ENCODE results near the gene RBM43. TPM values are rescaled to one million over a fixed set of nuclear protein-coding genes. Genes with fewer than 3 reads are reported as not detected.
"Not testable (repeated sequence)": the region's sequence is repeated elsewhere in the genome, so short reads cannot be mapped to it uniquely, and the experiment has no call there.

The RBM43 gene
- total RNA-seq (14.7 TPM), polyA plus RNA-seq (8.1 TPM)

DNA sequence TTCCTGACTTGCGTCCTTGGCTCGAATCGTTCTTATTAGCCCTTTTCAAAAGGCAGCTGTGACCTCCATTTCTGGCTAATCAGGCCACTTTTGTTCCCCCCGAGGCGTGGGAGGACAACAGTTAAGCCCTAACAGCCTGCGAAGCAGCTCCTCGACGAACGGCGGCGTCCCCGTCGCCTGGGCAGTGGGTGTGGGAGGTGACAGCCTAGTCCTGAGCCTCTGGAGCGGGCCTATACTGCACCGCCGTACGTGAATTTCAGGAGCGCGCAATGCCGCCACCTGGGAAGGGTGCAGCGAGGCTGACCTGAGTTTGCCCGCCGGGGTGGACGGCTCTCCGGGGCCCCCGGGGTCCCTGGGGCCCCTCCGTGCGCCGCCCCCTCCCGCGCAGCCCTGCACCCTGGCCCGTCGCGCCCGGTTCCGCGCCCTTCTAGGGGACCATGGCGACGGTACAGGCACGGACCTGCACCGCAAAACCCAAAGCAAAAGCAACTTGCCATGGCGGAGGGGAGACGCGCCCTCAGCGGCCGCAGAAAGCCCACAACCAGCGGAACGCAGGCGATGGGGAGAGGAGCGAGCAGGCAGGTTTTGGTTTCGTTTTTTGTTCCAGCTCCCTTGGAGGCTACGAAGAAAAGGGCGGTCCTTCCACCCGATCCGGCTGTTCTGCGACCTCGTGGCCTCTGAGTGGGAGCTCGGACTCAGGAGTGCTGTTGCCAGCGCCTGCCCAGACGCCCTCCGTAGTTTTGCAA, at the start of gene RBM43:
TSS of gene RBM43 (minus strand) at position 633 of the 746 bp plus-strand sequence. CDS start at position 497, 136 bp downstream.
- Histone ChIP-seq H3K4me3 (ENCODE audit: low read depth, low read length) (peak within 1 kb of the TSS; percentile 78), H3K4me1 (ENCODE audit: insufficient read depth) (no peaks in the 10 kb centered on the region), H3K36me3 (ENCODE audit: insufficient read depth) (no peaks in the 10 kb centered on the region), H3K27ac (ENCODE audit: low read depth) (peak within 1 kb of the TSS; percentile 94)
- WGBS: under 1% methylated on average over 61 of the region's 61 CpGs
- DNase-seq (ENCODE audit: extremely low spot score): peak; percentile 78

DNA sequence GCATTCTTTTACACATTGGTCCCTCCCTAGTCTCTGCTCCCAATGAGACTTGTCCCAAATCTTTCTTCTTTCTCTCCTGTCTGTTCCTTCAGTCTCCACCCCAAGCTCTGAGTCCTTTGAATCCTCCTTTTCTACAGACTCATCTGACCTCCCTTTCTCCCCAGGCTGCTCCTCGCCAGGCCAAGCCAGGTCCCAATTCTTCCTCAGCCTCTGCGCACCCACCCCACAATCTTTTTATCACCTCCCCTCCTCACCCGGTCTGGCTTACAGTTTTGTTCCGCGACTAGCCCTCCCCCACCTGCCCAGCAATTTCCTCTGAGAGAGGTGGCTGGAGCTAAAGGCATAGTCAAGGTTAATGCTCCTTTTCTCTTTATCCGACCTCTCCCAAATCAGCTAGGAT, 48.6 kb upstream of the RBM43 start:
- not testable (repeated sequence) for H3K27ac ChIP-seq (ENCODE audit: low read depth); H3K4me3 ChIP-seq (ENCODE audit: low read depth, low read length); H3K4me1 ChIP-seq (ENCODE audit: insufficient read depth); DNase-seq (ENCODE audit: extremely low spot score); H3K36me3 ChIP-seq (ENCODE audit: insufficient read depth)
- WGBS: 95% methylated on average over 6 of the region's 6 CpGs

DNA sequence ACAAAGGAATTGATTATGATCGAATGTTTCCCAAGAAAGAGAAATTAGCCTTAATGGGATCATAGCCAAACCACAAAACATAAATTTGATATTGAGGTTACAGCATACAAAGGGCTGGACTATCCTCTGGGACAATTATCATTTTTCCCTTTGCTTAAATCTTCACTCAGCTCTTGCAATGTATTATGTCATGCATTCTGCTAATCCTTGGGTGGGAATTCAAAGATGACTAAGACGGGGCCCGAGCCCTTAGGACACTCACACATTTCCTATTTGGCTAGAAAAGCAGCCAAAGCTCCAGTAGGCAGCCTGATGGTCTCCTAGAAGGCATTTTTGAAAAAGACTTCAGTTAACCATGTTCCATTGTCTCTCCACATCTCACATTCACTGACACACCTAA, 45.0 kb upstream of the RBM43 start:
- 62% methylated on average over 3 of the region's 3 CpGs for WGBS
- Histone ChIP-seq H3K27ac (ENCODE audit: low read depth) (no peak overlapping the region), H3K4me1 (ENCODE audit: insufficient read depth) (no peaks in the 10 kb centered on the region), H3K4me3 (ENCODE audit: low read depth, low read length) (no peak overlapping the region), H3K36me3 (ENCODE audit: insufficient read depth) (no peaks in the 10 kb centered on the region)
- no peak for DNase-seq (ENCODE audit: extremely low spot score)

DNA sequence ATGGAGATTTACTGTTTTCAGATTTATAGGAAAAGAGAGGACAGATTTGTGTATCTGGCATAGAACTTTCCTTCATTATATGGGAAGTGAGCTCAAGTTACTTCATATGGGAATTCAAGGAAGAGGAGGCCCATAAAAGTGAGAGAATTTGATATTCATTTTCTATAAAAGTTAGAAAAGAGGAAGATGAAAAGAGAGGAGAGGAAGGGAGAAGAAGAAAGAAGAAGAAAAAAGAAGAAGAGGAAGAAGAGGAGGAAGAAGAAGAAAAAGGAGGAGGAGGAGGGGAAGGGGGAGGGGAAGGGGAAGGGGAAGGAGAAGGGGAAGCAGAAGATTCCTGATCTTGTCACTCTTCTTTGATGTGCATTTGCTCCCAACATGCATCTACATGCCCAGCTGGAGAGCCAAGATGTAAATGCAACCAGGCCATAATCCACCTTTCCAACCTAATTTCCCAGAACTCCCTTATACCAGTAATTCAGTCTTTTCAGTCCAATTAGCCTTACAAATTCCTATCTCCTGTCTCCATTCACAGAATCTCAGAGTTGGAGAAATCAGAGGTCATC, 43.5 kb upstream of the RBM43 start:
- no peaks in the 10 kb centered on the region for H3K36me3 ChIP-seq (ENCODE audit: insufficient read depth)
- no peak overlapping the region for H3K27ac ChIP-seq (ENCODE audit: low read depth)
- H3K4me1 ChIP-seq (ENCODE audit: insufficient read depth): no peaks in the 10 kb centered on the region
- H3K4me3 ChIP-seq (ENCODE audit: low read depth, low read length): no peak overlapping the region
- no peak for DNase-seq (ENCODE audit: extremely low spot score)

DNA sequence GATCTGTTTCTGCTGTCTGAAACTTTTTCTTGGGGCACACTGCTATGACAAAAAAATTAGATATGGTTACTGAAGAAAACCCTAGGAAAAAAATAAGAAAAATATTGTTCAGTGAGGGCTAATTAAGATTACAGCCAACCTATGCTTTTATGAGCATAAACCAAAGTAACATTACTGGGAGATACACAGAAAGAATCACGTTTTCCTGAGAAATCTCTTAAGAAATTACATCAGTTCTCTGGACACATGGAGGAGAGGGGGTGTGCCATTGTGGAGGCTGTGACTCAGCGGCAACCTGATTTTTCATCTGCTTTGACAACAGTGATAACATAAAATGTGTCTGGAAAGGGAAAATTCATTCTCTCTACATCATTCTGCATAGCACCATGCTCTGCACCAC, 41.2 kb upstream of the RBM43 start:
- 53% methylated on average over 2 of the region's 2 CpGs for WGBS
- no peak for DNase-seq (ENCODE audit: extremely low spot score)
- no peak overlapping the region for H3K4me3 ChIP-seq (ENCODE audit: low read depth, low read length)
- no peaks in the 10 kb centered on the region for H3K36me3 ChIP-seq (ENCODE audit: insufficient read depth)
- no peaks in the 10 kb centered on the region for H3K4me1 ChIP-seq (ENCODE audit: insufficient read depth)
- H3K27ac ChIP-seq (ENCODE audit: low read depth): no peak overlapping the region

DNA sequence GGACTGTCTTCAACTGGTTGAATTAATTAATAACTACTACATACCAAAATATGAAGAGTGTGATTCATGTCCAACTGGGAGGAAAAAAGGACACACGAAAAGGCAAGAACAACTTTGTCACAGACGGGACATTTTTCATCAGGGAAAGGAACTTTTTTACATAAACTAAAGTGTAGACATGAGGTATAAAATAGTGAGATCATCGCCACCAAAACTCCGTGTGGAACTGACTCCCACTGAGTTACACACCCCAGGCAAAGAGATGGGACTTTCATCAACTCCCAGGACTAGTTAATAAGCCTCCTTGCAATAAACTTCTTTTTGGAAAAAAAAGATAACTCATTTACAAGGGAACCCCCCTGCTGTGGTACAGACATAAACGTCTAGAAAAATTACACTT, 40.7 kb upstream of the RBM43 start:
- WGBS: 68% methylated on average over 5 of the region's 5 CpGs
- Histone ChIP-seq H3K36me3 (ENCODE audit: insufficient read depth) (no peaks in the 10 kb centered on the region), H3K4me1 (ENCODE audit: insufficient read depth) (no peaks in the 10 kb centered on the region), H3K4me3 (ENCODE audit: low read depth, low read length) (no peak overlapping the region), H3K27ac (ENCODE audit: low read depth) (no peak overlapping the region)
- DNase-seq (ENCODE audit: extremely low spot score): no peak

DNA sequence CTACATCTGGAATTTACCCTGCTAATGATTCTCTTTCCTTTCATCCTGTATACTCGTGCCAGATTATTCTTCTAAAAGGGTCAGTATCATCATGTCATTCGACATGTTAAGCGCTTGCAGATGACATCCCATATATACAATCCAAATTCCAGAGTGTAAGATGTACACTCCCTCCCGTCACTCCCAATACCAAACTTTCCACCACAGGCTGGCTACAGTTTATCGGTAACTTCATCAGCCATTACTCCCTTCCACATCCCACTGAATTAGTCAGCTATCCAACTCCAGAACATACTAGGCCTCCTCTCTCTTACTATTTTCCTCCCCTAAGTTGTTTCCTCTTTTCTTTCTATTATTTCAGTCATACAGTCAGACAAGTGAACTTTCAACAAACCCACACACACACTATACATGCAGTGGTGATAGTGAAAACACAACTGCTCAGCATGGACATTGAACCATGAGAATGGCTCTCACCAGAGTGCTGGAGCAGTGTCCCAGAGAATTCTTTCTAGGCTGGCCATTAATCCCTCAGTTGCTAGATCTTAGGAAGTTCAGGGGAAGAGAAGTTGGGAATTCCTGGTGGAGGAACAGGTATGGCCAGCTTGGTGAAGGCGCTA, 38.4 kb upstream of the RBM43 start:
- no peaks in the 10 kb centered on the region for H3K36me3 ChIP-seq (ENCODE audit: insufficient read depth)
- no peak for DNase-seq (ENCODE audit: extremely low spot score)
- H3K4me3 ChIP-seq (ENCODE audit: low read depth, low read length): no peak overlapping the region
- no peak overlapping the region for H3K27ac ChIP-seq (ENCODE audit: low read depth)
- H3K4me1 ChIP-seq (ENCODE audit: insufficient read depth): no peaks in the 10 kb centered on the region
- 79% methylated on average over 6 of the region's 6 CpGs for whole genome bisulfite sequencing

DNA sequence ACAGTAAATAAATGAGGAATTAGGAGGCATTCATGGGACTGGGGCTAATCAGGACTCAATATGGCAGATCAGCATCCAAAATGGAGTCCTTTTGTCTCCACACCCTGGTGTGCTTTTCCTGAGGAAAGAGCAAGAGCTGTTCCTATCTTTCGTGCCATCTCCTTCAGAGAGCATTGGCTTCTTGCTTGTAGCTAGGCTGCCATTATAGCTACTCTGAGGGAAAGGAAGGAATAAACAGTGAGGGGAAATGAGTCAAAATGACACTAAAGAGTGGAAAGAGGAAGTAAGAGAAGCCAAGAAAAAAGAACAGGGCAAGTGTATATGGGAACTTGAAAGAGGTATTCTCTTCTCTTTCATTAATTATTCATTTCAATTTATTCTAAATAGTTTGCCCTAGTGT, 36.2 kb upstream of the RBM43 start:
- H3K27ac ChIP-seq (ENCODE audit: low read depth): no peak overlapping the region
- H3K4me3 ChIP-seq (ENCODE audit: low read depth, low read length): no peak overlapping the region
- 76% methylated on average over 1 of the region's 1 CpG for WGBS
- H3K4me1 ChIP-seq (ENCODE audit: insufficient read depth): no peaks in the 10 kb centered on the region
- H3K36me3 ChIP-seq (ENCODE audit: insufficient read depth): no peaks in the 10 kb centered on the region
- no peak for DNase-seq (ENCODE audit: extremely low spot score)

DNA sequence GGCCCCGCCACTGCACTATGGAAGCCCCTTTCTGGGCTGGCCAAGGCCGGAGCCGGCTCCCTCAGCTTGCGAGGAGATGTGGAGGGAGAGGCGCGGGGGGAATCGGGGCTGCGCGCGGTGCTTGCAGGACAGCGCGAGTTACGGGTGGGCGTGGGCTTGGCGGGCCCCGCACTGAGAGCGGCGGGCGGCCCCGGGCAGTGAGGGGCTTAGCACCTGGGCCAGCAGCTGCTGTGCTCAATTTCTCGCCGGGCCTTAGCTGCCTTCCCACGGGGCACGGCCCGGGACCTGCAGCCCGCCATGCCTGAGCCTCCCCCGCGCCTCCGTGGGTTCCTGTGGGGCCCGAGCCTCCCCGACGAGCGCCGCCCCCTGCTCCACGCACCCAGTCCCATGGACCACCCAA, 34.3 kb upstream of the RBM43 start:
- not testable (repeated sequence) for H3K4me1 ChIP-seq (ENCODE audit: insufficient read depth); H3K36me3 ChIP-seq (ENCODE audit: insufficient read depth); H3K27ac ChIP-seq (ENCODE audit: low read depth); DNase-seq (ENCODE audit: extremely low spot score); H3K4me3 ChIP-seq (ENCODE audit: low read depth, low read length)
- WGBS: 95% methylated on average over 35 of the region's 35 CpGs

DNA sequence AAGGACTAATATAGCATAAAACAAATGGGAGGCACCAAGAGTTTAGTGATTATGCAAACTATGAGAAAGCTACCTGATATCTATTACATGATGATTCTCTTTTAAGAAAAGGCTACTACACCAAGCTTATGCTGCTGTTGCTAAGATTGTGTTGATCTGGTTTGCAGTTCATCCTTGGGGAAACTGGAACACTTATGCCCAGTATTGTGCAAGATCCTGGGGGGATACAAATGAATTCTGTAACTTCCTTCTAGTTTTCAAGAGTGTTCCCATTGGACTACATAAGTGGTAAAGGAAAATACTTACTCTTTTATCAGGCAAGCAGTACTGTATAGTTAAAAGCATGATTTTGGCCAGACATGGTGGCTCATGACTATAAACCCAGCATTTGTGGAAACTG, 30.9 kb upstream of the RBM43 start:
- H3K4me3 ChIP-seq (ENCODE audit: low read depth, low read length): no peak overlapping the region
- no peak overlapping the region for H3K27ac ChIP-seq (ENCODE audit: low read depth)

DNA sequence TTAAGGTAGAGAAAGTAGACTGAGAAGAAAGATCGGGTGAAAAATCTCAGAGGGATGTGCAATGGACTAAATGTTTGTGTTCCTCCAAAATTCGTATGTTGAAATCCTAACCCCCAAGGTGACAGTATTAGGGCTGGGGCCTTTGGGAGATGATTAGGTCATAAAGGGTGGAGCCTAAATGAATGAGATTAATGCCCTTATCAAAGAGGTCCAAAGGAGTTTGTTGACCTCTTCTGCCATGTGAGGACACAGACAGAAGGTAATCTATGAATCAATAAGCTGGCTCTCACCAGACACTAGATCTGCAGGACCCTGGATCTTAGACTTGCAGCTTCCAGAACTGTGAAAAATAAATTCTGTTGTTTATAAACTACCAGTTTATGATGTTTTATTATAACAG, 30.5 kb upstream of the RBM43 start:
- H3K4me3 ChIP-seq (ENCODE audit: low read depth, low read length): no peak overlapping the region
- no peak for DNase-seq (ENCODE audit: extremely low spot score)
- H3K36me3 ChIP-seq (ENCODE audit: insufficient read depth): no peaks in the 10 kb centered on the region
- 87% methylated on average over 2 of the region's 2 CpGs for WGBS
- no peak overlapping the region for H3K27ac ChIP-seq (ENCODE audit: low read depth)
- no peaks in the 10 kb centered on the region for H3K4me1 ChIP-seq (ENCODE audit: insufficient read depth)

More for the DNA sequence above, 30.9 kb upstream of the RBM43 start:
- H3K36me3 ChIP-seq (ENCODE audit: insufficient read depth): no peaks in the 10 kb centered on the region
- no peak for DNase-seq (ENCODE audit: extremely low spot score)
- H3K4me1 ChIP-seq (ENCODE audit: insufficient read depth): no peaks in the 10 kb centered on the region

DNA sequence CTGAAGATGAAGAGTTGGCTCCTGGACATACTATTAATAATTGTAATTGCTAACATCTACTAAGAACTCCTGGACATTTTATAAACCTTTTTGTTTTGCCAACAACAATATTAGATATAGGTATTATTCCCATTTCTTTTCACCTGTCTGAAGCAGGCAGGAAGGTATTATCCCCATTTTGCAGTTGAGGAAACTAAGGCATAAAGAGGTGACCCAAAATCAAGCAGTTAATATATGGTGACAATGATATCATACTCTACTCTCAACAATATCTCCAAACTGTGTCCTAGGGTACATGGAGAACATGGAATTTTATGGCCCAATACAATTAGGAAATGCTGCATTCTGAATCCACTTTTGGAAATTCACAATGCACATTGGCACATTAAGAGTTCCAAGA, 29.6 kb upstream of the RBM43 start:
- Histone ChIP-seq H3K4me1 (ENCODE audit: insufficient read depth) (no peaks in the 10 kb centered on the region), H3K36me3 (ENCODE audit: insufficient read depth) (no peaks in the 10 kb centered on the region), H3K27ac (ENCODE audit: low read depth) (no peak overlapping the region), H3K4me3 (ENCODE audit: low read depth, low read length) (no peak overlapping the region)
- DNase-seq (ENCODE audit: extremely low spot score): no peak

DNA sequence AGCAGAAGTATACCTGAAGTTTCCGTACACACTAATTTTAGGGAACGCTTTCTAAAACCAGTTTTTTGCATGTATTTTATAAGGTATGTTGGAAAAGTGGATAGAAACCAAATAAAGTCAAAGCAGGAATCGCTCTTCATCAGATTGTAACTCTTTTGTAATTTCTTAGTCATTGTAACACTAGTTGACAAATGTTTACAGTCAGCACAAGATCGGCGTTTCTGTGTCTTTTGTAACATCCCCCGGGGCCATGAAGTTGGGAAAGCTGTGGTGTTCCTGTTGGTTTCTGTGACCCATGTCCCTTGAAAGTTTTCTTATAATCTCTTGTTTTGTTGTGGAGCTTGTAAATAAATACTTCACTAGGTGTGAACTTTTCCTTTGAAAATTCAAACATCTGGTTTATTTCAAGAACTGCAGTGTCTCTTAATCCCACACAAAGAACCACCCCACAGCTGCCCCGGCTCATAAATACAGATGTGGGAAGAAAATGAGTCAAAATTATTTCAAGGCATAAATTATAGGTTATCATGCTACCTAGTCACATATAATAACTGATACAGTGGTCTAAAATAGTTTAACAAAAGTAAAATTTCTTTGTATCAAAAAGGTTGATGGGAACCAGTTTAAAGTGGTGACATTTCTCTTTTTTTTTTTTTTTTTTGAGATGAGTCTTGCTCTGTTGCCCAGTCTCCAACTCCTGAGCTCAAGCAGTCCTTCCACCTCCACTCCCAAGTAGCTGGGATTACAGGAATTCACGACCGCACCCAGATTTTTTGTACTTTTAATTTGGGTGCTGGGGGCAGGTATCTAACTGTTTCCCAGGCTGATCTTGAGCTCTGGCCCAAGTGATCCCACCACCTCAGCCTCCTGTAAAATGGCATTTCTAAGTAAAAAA, 28.6 kb upstream of the RBM43 start:
- no peaks in the 10 kb centered on the region for H3K4me1 ChIP-seq (ENCODE audit: insufficient read depth)
- H3K27ac ChIP-seq (ENCODE audit: low read depth): peak overlapping the region; percentile 66
- peak overlapping the region; percentile 93 for H3K4me3 ChIP-seq (ENCODE audit: low read depth, low read length)
- 29% methylated on average over 9 of the region's 9 CpGs for WGBS
- H3K36me3 ChIP-seq (ENCODE audit: insufficient read depth): no peaks in the 10 kb centered on the region
- no peak for DNase-seq (ENCODE audit: extremely low spot score)
